GM18907 (cell line): Measurements from ENCODE around the gene STRAP.

ENCODE experiments used
- ATAC-seq: cut with Tn5 transposase; IDR thresholded peaks from one replicate; pipeline ENCODE4 v1.9.1; 2021; ENCODE audit warnings: mild to moderate bottlenecking, moderate library complexity; ENCODE audit not compliant: unreplicated experiment

The STRAP gene, protein sequence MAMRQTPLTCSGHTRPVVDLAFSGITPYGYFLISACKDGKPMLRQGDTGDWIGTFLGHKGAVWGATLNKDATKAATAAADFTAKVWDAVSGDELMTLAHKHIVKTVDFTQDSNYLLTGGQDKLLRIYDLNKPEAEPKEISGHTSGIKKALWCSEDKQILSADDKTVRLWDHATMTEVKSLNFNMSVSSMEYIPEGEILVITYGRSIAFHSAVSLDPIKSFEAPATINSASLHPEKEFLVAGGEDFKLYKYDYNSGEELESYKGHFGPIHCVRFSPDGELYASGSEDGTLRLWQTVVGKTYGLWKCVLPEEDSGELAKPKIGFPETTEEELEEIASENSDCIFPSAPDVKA

DNA sequence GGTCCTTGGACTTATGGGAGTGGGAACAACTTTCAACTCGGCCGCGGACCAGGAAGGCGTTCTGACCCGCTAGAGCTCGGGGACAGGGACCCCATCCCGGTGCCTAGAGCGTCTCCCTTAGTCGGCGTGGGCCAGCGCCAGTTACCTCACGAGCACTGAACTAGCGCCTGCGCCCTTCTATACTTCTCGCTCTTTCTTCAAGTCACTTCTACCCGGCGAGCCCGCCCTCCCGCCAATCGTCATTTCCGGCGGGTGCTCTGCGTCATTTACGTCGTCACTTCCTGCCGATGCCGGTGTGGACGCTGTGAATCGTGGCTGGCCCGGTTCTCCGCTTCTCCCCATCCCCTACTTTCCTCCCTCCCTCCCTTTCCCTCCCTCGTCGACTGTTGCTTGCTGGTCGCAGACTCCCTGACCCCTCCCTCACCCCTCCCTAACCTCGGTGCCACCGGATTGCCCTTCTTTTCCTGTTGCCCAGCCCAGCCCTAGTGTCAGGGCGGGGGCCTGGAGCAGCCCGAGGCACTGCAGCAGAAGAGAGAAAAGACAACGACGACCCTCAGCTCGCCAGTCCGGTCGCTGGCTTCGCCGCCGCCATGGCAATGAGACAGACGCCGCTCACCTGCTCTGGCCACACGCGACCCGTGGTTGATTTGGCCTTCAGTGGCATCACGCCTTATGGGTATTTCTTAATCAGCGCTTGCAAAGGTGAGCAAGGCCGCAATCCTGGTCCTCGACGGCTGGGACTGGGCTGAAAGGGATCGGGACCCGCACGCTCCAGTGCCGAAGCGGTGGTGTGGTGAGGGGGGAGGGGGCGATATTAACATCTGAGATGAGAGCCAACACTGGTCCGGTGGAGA, at the start of gene STRAP:
Gene STRAP, plus strand, starts transcription at position 270 of the 854 bp plus-strand sequence. Its CDS starts 321 bp downstream, at position 591.
- ATAC-seq, result peak; percentile 98

DNA sequence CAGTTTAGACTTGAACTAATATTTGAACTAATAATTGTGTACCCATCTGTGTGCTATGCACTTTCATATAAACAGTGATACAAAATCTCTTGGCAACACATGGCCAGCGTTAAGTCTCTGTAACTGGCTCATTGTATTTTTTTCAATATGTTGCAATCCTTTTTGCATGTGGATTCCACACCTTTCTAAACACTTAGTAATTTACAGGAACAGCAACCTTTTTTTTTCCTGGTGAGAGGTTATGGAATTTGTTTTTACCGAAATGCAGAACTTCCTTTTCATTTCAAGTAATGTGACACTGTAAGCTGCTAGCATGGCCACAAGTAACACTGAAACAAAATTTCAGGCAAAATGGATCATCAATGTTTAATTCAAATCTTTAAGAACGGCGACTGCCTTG, 47.6 kb upstream of the STRAP start:
- no peak for ATAC-seq

DNA sequence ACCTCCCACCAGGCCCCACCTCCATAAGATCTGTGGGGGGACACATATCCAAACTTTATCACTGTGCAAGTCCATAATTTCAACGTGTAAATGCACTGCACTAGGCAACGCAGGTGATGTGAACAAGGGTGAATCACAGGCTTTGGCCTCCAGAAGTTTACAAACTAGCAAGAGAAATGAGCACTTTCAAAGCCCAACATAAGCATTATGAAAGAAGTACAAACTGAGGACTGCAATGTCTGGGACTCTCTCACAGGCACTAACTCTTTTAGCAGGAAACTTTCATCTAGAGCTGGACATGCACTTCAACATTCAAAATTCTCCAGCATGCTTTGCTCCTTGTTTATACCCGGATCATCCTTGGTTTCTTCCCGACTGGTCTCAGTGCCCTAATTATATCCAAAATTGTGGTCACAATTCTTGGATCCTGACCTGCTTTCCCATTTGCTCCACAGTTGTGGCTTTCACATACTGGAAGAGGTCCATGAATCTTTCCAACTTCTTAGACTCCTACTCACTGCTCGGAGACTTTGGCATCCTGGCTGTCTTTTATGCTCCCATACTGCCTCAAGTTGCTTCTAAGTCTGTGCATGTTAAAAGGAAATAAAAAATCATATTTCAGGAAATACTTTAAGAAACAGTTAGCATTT, 44.9 kb upstream of the STRAP start:
- no peak for ATAC-seq

DNA sequence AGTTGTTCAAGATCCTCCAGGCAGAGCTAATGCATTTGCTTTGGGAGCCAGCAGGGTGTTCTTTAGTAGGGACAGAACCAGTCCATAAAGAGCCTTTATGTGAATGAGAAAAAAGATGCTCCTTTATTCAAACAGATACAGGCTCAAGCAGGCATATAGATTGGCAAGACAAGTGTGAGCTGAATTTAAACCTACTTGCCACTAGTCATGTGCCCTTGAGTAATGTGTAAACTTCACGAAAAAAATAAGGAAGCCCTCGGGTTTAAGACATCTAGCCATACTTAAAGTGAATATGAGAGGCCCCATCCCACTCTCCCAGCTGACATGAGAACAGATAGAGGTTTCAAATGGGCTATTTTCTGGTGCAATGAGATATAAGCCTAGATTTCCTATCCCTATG, 43.1 kb upstream of the STRAP start:
- ATAC-seq, result no peak

DNA sequence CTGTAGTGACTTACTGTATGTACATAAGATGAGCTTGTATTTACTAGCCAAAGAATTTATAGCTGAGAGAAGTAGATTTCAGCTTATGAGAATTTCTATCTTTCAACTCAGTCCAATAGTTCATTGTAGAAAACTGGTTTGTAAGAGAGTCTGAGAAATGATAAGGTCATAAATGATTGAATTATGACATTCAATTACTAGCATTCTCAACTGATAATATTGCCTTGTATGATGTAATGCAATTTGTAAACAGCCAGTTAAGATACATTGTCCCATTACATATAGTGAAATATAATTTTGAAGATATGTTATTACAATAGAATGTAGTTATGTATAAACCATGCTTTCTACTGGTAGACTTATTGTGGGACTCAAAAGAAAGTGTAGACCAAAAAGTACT, 42.5 kb upstream of the STRAP start:
- no peak for ATAC-seq

DNA sequence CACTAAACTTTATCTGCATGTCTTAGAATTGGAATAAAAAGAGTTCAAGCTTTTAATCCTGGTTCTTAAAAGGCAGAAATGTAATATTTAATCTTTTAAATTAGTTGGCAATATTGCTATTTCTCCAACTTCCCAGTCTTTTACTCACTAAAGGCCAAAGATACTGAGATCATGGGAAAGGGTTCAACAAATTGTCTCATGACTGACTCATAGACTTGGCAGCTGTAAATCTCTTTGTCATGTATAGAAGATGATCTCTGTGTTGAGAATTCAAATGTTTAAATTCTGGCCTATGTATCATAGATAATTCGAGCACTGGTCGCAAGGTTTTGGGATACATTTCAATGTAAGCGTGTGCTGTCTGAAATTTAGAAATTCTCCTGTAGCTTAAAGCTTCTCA, 40.1 kb upstream of the STRAP start:
- no peak for ATAC-seq

DNA sequence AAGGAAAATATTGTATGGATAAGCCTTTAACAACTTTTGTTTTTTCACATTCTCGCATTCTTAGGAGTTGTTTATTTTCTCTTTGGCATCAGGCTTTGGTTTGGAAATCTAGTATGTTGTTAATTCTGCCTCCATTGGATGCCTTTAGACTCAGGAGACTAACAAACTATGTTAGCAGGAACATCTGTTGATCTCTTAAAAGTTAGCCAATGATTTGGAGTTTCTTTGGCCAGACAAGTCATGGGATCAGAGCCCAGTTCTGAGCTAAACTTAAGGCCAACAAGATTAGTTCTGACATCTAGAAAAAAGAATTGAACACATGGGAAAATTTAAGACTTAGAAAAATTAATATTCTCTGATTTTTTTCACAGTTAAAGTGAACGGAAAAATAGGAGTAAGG, 35.3 kb upstream of the STRAP start:
- ATAC-seq, result no peak

DNA sequence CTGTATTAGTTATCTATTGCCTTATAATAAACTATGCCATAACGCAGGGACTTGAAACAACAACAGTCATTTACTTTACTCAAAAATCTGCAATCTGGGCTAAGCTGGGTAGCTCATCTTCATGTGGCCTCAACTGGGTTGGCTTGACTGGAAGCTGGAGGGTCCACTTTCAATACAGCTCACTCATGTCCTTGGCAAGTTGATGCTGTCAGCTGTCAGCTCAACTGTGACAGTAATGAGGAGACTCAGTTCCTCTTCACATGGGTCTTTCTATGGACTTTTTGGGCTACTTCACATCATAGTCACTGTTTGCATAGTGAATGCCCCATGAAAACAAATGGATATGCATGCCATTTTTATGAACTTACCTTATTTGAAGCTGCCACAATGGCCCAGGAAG, 33.6 kb upstream of the STRAP start:
- ATAC-seq, result no peak

DNA sequence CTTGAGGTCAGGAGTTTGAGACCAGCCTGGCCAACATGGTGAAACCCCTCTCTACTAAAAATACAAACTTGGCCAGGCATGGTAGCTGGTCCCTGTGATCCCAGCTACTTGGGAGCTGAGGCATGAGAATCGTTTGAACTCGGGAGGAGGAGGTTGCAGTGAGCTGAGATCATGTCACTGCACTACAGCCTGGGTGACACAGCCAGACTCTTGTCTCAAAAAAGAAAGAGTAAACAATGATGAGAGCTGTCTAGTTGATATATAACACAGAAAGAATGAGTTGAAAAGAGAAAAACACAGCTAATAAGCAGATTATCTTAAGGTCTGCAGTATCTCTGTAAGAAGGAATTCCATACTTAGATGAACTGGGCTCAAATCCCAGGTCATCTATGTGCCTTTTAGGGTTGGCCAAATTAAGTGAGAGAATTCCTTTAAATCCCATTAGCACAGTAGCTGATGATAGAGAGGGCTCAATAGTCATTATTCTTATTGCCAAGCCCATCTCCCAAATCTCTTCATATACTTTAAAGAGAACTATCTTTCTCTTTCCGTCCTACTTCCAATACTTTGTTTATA, 31.1 kb upstream of the STRAP start:
- no peak for ATAC-seq

DNA sequence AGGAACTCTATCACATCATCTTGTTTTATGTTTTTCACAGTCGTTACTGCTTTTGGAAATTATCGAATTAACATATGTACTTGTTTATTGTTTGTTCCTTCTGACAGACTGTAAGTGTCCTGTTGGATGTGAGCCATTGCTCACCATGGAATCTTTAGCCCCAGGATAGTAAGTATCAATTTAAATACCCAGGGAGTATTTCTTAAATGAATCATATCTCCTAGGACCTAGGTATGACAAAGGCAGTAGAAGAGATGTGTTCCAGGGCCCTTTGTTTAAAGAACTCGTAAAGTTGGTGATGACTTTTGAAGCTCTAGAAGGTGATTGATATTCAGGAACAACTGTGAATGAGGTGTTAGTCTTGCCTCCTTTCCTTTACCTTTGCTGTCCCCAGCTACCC, 30.3 kb upstream of the STRAP start:
- no peak for ATAC-seq

DNA sequence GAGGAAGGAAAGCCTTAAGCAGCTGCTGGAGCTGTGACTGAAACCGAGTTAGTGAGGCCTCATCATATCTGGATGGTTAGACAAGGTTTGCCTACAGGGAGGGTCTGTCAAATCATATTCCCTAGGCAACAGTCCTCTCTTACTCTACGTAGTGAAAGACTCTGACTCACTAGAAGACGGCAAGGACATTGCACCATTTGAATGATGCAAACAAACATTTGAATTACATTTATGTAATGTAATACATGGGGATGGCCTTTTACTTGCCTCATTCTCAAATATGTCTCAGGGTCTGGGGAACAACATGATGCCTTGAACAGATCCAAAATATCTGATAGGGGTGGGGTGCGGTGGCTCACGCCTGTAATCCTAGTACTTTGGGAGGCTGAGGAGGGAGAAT, 29.8 kb upstream of the STRAP start:
- no peak for ATAC-seq

DNA sequence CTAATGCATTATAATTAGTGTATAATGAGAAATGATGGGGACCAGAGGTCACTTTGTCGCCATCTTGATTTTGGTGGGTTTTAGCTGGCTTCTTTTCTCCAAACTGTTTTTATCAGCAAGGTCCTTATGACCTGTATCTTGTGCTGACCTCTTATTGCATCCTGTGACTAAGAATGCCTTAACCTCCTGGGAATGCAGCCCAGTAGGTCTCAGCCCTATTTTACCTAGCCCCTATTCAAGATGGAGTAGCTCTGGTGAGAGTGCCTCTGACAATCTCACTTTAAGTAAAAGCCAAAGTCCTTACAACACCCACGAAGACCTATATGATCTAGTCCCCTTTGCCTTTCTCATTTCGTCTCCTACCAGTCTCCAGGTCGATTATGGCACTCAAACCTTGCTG, 28.3 kb upstream of the STRAP start:
- ATAC-seq, result no peak

DNA sequence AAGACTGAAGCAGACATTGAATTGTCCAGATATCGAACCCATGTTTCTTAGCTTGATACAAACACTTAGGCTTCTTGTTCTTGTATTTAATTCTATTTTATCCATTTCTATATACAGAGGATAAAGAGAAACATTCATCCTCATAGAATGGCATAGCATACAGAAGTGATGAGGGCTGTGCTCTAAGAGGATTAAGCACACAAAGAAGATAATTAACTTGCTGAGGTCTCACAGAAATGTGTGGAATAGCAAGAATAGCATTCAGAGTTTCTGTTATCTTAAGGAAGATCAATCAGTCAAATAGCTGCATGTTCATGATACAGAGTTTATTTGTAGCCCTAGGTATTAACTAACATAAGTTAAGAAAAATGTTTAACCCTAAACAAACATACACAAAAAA, 27.3 kb upstream of the STRAP start:
- ATAC-seq, result no peak

DNA sequence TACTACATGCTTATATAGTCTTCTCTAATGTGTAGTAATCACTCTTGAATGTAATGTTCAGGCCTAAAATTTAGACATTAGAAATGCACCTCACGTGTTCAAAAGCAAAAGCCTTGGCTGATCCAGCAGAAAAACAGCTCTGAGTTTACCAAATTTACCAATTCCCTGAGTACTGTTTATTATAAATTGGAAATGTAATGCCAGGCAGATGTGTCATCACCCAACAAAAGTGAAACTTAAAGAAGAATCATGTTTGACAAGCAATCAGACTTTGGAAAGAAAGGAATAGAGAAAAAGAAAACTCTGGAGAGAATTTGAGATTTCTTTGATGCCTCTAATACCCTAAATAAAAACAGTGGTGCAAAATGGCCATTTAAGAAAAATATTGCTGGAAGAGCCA, 26.5 kb upstream of the STRAP start:
- no peak for ATAC-seq

DNA sequence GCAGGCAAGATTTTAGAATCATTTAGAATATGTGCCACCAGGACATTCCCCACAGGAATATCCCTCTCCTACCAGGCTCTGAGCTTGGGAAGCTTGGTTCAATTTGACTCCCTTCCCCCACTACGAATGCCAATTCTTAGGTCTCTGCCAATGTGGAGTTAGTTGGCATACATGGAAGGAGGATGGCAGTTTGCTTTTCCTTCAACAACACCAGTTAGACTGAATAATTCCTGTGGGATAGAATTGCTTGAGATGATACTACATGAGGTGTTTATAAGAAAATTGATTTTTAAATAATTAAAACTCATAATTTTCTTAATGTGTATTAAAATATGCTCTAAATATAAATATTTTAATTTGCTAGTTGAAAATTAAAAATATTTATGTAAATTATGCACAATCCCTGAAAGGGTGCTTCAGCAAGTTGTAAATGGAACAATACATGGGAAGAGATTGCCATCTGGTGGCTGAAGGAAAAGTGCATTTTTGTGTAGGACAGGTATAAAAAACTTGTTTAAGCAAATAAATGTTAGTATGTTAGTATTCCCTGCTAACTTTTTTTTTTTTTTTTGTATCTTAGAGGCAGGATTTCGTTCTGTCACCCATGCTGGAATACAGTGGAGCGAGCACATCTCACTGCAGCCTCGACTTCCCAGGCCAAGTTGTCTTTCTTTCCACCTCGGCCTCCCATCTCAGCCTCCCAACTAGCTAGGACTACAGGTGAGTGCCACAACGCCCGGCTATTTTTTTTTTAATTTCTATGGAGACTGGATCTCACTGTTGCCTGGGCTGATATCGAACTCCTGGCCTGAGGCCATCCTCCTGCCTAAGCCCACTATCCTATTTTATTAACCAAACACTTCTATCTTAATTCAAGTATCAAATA, 25.8 kb upstream of the STRAP start:
- no peak for ATAC-seq

DNA sequence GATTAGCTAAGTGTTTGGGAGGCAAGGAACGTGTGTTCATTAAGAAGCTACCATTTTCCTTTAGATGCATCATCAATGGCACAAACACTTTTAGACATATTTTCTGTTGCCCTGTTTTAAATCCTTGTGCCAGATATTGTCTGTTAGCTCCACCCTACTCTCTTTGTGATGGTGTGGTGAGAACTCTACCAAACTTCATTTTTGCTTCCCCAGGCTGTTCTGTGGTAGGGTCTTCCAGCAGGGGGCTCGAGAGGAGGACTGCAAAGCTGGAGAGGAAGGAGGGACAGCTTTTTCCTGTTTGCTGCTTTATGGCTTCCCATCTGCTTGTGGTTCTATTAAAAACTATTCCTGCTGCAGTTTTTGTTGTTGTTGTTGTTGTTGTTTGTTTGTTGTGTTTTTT, 23.8 kb upstream of the STRAP start:
- no peak for ATAC-seq

DNA sequence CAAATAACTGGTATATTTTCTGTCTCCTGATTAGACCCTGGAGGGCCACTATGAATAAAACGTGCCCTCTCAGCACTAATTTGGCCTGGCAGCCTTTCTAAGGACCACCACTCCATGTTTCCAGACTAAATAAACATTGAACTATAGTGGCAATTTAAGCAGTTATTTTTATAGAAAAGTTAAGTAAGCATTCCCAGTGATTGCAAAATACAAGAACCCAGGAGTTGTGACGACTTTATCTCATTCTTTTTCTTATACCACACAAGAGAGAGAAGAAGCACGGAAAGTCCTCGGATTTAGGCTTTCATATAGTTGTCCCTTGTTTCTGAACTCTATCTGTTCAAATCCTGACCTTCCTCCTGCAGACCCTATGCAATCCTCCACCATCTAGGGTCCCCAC, 23.1 kb upstream of the STRAP start:
- ATAC-seq, result no peak

DNA sequence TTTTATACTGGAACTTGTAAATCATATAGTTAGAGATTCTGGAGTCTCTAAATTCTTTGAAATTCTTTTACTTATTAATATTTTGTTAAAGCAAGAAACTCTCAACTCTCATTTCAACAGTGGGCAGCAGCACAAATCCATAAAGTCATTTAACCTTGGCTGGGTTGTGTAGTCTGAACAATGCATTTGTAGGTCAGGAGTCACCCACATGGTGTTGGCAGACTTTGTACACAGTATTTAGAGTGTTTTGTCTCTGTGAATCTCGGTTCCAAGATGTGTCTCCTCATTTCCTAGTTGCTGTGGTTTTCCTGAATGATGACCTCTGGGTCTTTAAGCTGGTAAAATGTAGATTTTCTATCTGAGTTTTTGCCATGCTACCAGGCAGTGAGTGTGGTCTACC, 20.8 kb upstream of the STRAP start:
- no peak for ATAC-seq

DNA sequence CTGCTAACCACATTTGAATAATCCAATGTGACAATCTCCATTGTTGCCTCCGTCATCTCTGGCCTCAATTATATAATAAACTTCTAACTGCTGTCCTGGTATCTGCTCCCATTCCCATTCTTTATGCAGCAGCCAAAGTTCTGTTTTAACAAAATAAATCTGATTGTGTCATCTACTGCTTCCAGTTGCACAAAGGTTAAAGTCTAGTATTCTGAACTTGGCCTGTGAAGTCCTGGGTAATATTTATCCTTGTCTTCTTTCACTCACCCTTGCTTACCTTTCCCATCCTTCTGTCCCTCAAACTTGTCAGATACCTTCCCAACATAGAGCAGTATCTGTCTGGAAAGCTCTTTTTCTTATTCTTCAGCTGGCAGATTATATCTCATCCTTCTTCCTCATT, 19.3 kb upstream of the STRAP start:
- ATAC-seq, result no peak

DNA sequence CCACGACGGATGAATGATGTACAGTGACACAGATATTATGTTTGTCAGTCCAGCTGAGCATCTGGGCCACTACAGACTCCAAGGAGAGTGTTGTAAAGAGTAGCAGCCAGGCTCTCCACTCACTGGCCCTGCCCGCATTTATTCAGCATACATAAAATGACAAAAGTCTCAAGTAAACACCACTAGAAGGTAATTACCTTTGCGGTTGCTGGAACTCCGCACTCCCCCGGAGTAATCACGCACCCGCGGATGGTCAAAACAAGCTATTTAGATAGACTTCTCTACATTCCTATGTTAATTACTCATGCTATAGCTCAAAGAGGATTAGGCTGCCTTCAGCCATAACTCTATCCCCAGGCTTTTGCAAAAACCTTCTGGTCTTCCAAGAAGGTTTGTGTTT, 18.8 kb upstream of the STRAP start:
- no peak for ATAC-seq

DNA sequence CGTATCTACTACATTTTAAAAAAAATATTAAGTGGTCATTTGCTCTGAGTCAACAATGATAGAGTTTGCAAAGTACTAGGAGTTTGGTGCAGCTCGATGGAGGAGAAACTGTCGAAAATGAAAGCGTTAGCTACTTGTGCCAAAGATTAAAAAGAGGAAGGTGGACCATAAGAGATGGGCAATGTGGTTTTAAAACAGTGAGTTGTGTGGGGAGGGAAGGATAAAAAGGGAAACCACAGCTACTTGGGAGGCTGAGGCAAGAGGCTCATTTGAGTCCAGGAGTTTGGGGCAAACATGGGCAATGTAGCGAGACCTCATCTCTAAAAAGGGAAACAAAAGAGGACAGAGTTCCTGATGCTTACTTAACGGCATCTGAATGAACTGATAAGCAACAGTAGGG, 18.2 kb upstream of the STRAP start:
- peak; percentile 94 for ATAC-seq
